Kasumi-1 (cell line): ENCODE measurements around the gene ZCCHC18.

ENCODE experiments used
- DNase-seq, 2 experiments: peaks; one replicate each; lab custom pipeline; 2025; lab: John Stamatoyannopoulos, UW

ZCCHC18 gene

GRCh38 chrX:104134583-104135261, 22.4 kb downstream of the ZCCHC18 start:
- no peak for DNase-seq

GRCh38 chrX:104135677-104136076, 23.4 kb downstream of the ZCCHC18 start:
- no peak for DNase-seq

DNA sequence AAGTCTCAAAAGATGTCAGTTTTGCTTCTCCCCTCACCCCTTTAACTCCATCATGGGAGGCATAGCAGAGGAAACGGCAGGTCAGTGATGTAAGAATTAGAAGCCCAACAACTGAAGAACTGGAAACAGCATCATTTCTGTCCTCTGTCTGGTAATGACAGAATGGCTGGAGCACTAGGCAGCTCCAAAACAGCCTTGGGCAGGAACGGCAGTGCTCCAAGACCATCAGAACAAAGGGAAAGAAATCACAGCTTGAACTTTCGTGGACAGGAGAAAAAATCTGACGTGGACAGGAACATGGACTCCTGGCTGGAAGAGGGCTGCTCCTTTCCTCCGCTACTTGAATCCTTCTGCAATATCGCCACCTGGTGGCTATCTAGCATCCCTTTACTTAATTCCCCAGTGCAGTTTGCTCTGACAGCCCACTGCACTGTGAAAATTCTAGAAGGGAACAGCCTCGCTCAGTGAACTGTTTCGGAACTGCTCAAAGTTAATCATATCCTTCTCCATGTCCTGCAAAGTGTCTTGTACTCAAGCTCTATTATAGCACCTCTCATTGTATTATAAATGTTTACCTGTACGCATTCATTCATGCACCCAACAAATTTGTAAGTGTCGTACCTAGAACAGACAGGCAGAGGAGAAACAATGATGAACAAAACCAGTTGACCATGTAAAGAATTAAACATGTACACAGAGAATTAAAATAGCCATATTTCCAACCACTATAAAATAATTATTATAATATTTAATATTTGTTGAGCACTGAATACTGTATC, 24.1 kb downstream of the ZCCHC18 start:
- peak; percentile 71 to 72 for DNase-seq

- DNase-seq: no peak
These were observed 25.2 kb downstream of the ZCCHC18 start for GRCh38 chrX:104137496-104137895.

DNA sequence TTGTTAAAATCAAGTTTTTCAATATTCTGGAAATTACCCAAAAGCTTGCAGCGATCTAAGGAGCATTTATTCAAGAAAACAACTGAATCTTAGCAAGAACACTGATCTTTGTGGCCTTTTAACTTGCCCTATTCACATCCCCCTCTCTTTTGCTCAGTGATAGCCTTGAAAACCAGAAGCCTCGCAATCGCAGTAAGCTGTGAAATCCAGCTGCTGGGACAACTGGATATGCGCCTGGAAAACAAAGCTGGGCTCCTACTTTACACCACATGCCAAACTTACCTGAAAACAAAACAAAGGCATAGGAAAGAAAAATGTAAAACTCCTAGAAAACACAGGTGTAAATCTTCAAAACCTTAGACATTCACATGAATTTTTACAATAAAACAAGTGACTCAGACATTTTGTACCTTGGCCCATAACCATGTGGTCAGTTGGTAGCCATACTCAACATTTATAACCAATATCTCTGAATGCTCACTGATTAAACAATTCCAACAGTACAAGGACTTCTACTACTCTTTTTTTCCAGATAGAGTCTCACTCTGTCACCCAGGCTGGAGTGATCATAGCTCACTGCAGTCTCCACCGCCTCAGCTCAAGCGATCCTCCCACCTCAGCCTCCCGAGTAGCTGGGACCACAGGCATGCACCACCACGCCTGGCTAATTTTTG, 28.9 kb downstream of the ZCCHC18 start:
- no peak for DNase-seq

GRCh38 chrX:104151037-104151436, 38.7 kb downstream of the ZCCHC18 start:
- no peak for DNase-seq

- DNase-seq: peak; percentile 84 to 89
These were observed 44.6 kb downstream of the ZCCHC18 start, which contains the start of gene SLC25A53 for GRCh38 chrX:104156630-104157529. TSS of gene SLC25A53 (minus strand) at chrX:104157009. CDS start at chrX:104105257, 51,752 bp downstream.
